ENCODE results near the gene CACNA1G. TPM values are rescaled to one million over a fixed set of nuclear protein-coding genes. Genes with fewer than 3 reads are reported as not detected.
A peak's percentile ranks its signal among the peaks of the same experiment; 100 is the strongest.

The CACNA1G gene
- total RNA-seq, 1 experiment from 2014 or later, result 0.04 TPM

- no peak for TF ChIP-seq EZH2 (IDR thresholded peaks at IDR 0.05; ENCODE audit: low read length, unreplicated experiment)
- TF ChIP-seq CTCF (conservative IDR thresholded peaks at IDR 0.05; ENCODE audit: low read depth, low read length), result peak; percentile 39; the same call in 1 of the 2 replicates
- TF ChIP-seq EZH2phosphoT487 (IDR thresholded peaks at IDR 0.05; ENCODE audit: borderline replicate concordance, low read length), result no peak
- CTCF ChIA-PET, result no interaction called here
These were observed 60.3 kb downstream of the CACNA1G start for GRCh38 chr17:50620858-50621257.

DNA sequence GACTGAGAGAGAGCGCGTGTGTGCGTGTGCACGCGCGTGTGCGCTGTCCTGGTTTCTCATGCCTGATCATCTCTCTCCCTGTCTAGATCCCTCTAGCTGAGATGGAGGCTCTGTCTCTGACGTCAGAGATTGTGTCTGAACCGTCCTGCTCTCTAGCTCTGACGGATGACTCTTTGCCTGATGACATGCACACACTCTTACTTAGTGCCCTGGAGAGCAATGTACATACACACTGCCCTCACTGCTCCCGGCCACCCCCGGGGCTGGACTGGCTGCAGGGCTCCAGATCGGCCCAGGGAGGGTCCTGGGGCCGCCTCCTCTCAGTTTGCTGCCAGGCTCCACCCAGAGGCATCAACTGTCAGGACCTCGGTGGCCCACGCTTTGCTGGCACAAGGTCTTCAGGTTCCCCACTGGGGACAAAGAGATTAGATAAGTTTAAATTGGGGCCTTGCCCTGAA lies 61.1 kb downstream of the CACNA1G start:
- Histone ChIP-seq H3K9me2 (replicated peaks; ENCODE audit: low read length) (no peaks in the 10 kb centered on the region), H3K27me3 (ENCODE audit: low read length) (no peaks in the 10 kb centered on the region), H3K36me3 (ENCODE audit: low read depth, low read length) (no peaks in the 10 kb centered on the region), H3K4me1 (ENCODE audit: insufficient read depth, low read length) (peaks cover 3% of the 10 kb centered on the region; the same call in 1 of the 2 replicates), H3K4me2 (ENCODE audit: low read length) (no peak overlapping the region), H3K9ac (ENCODE audit: low read length) (no peak overlapping the region), H3K4me3 (ENCODE audit: low read length) (no peak overlapping the region), H2AFZ (ENCODE audit: low read length) (no peak overlapping the region), H3K9me3 (ENCODE audit: low read length) (no peaks in the 10 kb centered on the region), H3K27ac (ENCODE audit: low read length) (no peak overlapping the region), H3K79me2 (ENCODE audit: low read length) (no peaks in the 10 kb centered on the region), H4K20me1 (ENCODE audit: low read length) (no peaks in the 10 kb centered on the region), H3F3A (ENCODE audit: low read length, unreplicated experiment) (no peaks in the 10 kb centered on the region)
- intact Hi-C loops (cut with micrococcal nuclease), result no loop called here
- TF ChIP-seq EZH2phosphoT487 (IDR thresholded peaks at IDR 0.05; ENCODE audit: borderline replicate concordance, low read length), result no peak
- TF ChIP-seq CTCF (conservative IDR thresholded peaks at IDR 0.05; ENCODE audit: low read depth, low read length), result no peak
- no peak for TF ChIP-seq EZH2 (IDR thresholded peaks at IDR 0.05; ENCODE audit: low read length, unreplicated experiment)
- ATAC-seq (no peak), DNase-seq (no peak)
- ChIA-PET POLR2A (ENCODE audit: unreplicated experiment) (no interaction called here), CTCF (no interaction called here)
- BruUV-seq (replicated peaks), result no TSS peak

More at GRCh38 chr17:50620858-50621257, 60.3 kb downstream of the CACNA1G start:
- H3K27me3 ChIP-seq (ENCODE audit: low read length), result no peaks in the 10 kb centered on the region
- no peaks in the 10 kb centered on the region for H3K9me3 ChIP-seq (ENCODE audit: low read length)
- DNase-seq (no peak), ATAC-seq (no peak)
- no peaks in the 10 kb centered on the region for H3K79me2 ChIP-seq (ENCODE audit: low read length)
- no peak overlapping the region for H3K4me2 ChIP-seq (ENCODE audit: low read length)
- no peaks in the 10 kb centered on the region for H3K9me2 ChIP-seq (replicated peaks; ENCODE audit: low read length)
- intact Hi-C loops (cut with micrococcal nuclease), result no loop called here
- no peak overlapping the region for H3K9ac ChIP-seq (ENCODE audit: low read length)
- H4K20me1 ChIP-seq (ENCODE audit: low read length), result no peaks in the 10 kb centered on the region
- H2AFZ ChIP-seq (ENCODE audit: low read length), result no peak overlapping the region
- no peaks in the 10 kb centered on the region for H3F3A ChIP-seq (ENCODE audit: low read length, unreplicated experiment)
- no TSS peak for BruUV-seq (replicated peaks)
- no peak overlapping the region for H3K4me3 ChIP-seq (ENCODE audit: low read length)
- H3K27ac ChIP-seq (ENCODE audit: low read length), result no peak overlapping the region
- H3K4me1 ChIP-seq (ENCODE audit: insufficient read depth, low read length), result peaks cover 3% of the 10 kb centered on the region; the same call in 1 of the 2 replicates
- POLR2A ChIA-PET (ENCODE audit: unreplicated experiment), result no interaction called here
- H3K36me3 ChIP-seq (ENCODE audit: low read depth, low read length), result no peaks in the 10 kb centered on the region

DNA sequence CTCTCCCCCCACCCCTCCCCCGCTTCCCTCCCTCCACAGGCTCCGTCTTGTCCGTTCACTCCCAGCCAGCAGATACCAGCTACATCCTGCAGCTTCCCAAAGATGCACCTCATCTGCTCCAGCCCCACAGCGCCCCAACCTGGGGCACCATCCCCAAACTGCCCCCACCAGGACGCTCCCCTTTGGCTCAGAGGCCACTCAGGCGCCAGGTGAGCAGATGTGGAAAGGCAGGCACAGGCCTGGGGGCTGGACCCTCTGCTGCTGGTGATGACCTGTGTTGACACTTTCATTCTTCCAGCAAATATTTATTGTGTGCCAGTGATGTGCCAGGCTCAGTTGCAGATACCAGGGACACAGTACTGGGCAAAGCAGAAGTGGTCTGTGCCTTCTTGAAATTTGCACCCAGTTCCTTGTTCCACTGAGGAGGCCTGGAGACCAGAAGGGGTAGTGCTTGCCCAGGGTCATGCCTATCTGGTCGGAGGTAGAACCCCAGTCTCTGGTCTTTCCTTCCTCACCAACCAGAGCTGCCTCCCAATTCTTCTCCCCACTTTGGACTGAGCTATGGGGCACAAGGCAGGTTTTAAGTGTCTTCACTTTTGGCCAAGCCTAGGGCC lies 63.9 kb downstream of the CACNA1G start:
- no peaks in the 10 kb centered on the region for H3K9me3 ChIP-seq (ENCODE audit: low read length)
- BruUV-seq (replicated peaks), result no TSS peak
- no peaks in the 10 kb centered on the region for H3F3A ChIP-seq (ENCODE audit: low read length, unreplicated experiment)
- no peak overlapping the region for H3K4me2 ChIP-seq (ENCODE audit: low read length)
- H3K36me3 ChIP-seq (ENCODE audit: low read depth, low read length), result no peaks in the 10 kb centered on the region
- intact Hi-C loops (cut with micrococcal nuclease), result no loop called here
- peaks cover 12% of the 10 kb centered on the region for H3K4me1 ChIP-seq (ENCODE audit: insufficient read depth, low read length)
- CTCF ChIA-PET, result interaction anchor here (0.6 kb wide), 1 partner anchor 76 kb away, joined by 3 read pairs; no protein-coding TSS in a partner anchor
- no peak overlapping the region for H3K9ac ChIP-seq (ENCODE audit: low read length)
- POLR2A ChIA-PET (ENCODE audit: unreplicated experiment), result no interaction called here
- DNase-seq, result no peak
- no peaks in the 10 kb centered on the region for H3K79me2 ChIP-seq (ENCODE audit: low read length)
- no peak overlapping the region for H2AFZ ChIP-seq (ENCODE audit: low read length)
- TF ChIP-seq EZH2 (IDR thresholded peaks at IDR 0.05; ENCODE audit: low read length, unreplicated experiment), result no peak
- no peak for TF ChIP-seq EZH2phosphoT487 (IDR thresholded peaks at IDR 0.05; ENCODE audit: borderline replicate concordance, low read length)
- TF ChIP-seq CTCF (conservative IDR thresholded peaks at IDR 0.05; ENCODE audit: low read depth, low read length), result no peak
- no peak overlapping the region for H3K4me3 ChIP-seq (ENCODE audit: low read length)
- no peak for ATAC-seq
- H3K9me2 ChIP-seq (replicated peaks; ENCODE audit: low read length), result no peaks in the 10 kb centered on the region
- H3K27me3 ChIP-seq (ENCODE audit: low read length), result no peaks in the 10 kb centered on the region
- H4K20me1 ChIP-seq (ENCODE audit: low read length), result no peaks in the 10 kb centered on the region
- no peak overlapping the region for H3K27ac ChIP-seq (ENCODE audit: low read length)

All from PC-3 (cell line).